ENCODE data around the gene ITPR1. TPM values are rescaled to one million over a fixed set of nuclear protein-coding genes. Genes with fewer than 3 reads are reported as not detected.

Gene ITPR1
- total RNA-seq, 1 donor from 2014 or later = 11.2 TPM

DNA sequence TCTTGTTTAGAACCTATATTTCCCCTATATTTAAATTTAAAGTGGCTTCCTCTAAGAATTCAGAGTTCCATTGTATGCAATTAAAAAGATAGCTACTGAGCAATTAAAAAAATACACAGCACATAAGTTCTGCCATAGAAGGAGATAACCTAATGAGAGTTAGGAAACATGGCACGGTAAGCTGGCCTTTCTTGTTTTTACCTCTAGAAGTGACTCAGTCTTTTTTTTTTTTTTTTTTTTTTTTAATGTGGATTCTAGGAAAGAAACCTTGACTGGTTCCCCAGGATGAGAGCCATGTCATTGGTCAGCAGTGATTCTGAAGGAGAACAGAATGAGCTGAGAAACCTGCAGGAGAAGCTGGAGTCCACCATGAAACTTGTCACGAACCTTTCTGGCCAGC lies 343.4 kb downstream of the ITPR1 start:
- H3K4me3 Mint-ChIP-seq (ENCODE audit: low read depth) = no peak overlapping the region
- TF ChIP-seq, protein P1, sequence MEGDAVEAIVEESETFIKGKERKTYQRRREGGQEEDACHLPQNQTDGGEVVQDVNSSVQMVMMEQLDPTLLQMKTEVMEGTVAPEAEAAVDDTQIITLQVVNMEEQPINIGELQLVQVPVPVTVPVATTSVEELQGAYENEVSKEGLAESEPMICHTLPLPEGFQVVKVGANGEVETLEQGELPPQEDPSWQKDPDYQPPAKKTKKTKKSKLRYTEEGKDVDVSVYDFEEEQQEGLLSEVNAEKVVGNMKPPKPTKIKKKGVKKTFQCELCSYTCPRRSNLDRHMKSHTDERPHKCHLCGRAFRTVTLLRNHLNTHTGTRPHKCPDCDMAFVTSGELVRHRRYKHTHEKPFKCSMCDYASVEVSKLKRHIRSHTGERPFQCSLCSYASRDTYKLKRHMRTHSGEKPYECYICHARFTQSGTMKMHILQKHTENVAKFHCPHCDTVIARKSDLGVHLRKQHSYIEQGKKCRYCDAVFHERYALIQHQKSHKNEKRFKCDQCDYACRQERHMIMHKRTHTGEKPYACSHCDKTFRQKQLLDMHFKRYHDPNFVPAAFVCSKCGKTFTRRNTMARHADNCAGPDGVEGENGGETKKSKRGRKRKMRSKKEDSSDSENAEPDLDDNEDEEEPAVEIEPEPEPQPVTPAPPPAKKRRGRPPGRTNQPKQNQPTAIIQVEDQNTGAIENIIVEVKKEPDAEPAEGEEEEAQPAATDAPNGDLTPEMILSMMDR (IDR thresholded peaks at IDR 0.05; ENCODE audit: unreplicated experiment) = no peak
- no peak for DNase-seq (ENCODE audit: low spot score, unreplicated experiment)
- H3K27me3 Mint-ChIP-seq = peaks cover 3% of the 10 kb centered on the region
- no peaks in the 10 kb centered on the region for H3K36me3 Mint-ChIP-seq (ENCODE audit: insufficient read depth)
- no peaks in the 10 kb centered on the region for H3K9me3 Mint-ChIP-seq (ENCODE audit: low read depth)
- H3K27ac Mint-ChIP-seq = no peak overlapping the region
- H3K4me1 Mint-ChIP-seq (ENCODE audit: low read depth) = peaks cover 5% of the 10 kb centered on the region

DNA sequence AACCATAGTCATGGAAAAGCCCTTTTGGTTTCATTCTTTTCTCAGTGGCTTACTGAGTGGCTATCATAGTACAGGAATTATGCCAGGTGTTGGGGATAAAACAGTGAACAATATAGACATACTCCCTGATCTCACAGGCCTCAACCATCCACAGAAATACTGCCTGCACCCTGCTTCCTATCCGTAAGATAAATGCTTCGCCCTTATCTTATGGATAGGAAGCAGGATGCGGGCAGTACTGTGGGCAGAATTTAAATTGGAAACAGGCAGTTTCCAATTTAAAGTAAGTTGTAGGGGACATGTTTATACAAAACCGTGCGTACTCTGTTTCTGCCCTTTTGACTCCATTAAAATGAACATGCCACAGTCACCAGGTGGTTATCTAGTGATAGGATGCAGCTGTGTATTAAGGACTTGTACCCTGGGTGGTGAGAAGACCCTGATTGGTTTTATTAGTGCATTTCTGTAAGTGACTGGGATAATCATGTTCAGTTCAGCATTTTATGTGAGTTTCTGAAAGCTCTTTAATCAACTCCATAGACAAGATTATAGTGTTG lies 344.3 kb downstream of the ITPR1 start:
- TF ChIP-seq, protein P1 (IDR thresholded peaks at IDR 0.05; ENCODE audit: unreplicated experiment) = no peak
- H3K9me3 Mint-ChIP-seq (ENCODE audit: low read depth) = no peaks in the 10 kb centered on the region
- H3K27me3 Mint-ChIP-seq = peaks cover 3% of the 10 kb centered on the region
- no peak overlapping the region for H3K27ac Mint-ChIP-seq
- H3K36me3 Mint-ChIP-seq (ENCODE audit: insufficient read depth) = no peaks in the 10 kb centered on the region
- no peak for DNase-seq (ENCODE audit: low spot score, unreplicated experiment)
- no peak overlapping the region for H3K4me3 Mint-ChIP-seq (ENCODE audit: low read depth)
- H3K4me1 Mint-ChIP-seq (ENCODE audit: low read depth) = peaks cover 6% of the 10 kb centered on the region

DNA sequence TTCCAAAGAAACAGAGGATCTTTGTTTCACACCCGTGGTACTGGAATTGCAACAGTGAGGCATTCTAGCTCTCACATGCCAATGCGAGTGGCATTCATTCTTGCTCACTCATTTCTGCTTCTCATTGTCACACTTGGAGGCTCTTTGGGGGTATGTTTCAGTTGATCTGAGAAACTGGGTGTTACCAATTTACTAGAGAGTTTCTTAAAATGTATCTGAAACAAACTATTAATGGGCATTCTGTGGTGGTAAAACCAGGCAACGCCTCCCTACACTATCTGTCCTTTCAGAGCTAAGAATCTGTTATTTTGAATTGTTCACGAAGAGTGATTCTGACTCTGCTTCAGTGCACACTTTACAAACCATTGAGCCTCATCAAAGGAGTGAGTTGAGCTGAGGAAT lies 345.5 kb downstream of the ITPR1 start:
- no peak overlapping the region for H3K4me3 Mint-ChIP-seq (ENCODE audit: low read depth)
- no peaks in the 10 kb centered on the region for H3K36me3 Mint-ChIP-seq (ENCODE audit: insufficient read depth)
- peaks cover 6% of the 10 kb centered on the region for H3K4me1 Mint-ChIP-seq (ENCODE audit: low read depth)
- no peak overlapping the region for H3K27ac Mint-ChIP-seq
- H3K9me3 Mint-ChIP-seq (ENCODE audit: low read depth) = no peaks in the 10 kb centered on the region
- DNase-seq (ENCODE audit: low spot score, unreplicated experiment) = no peak
- TF ChIP-seq, protein P1 (IDR thresholded peaks at IDR 0.05; ENCODE audit: unreplicated experiment) = no peak
- peaks cover under 1% of the 10 kb centered on the region for H3K27me3 Mint-ChIP-seq

DNA sequence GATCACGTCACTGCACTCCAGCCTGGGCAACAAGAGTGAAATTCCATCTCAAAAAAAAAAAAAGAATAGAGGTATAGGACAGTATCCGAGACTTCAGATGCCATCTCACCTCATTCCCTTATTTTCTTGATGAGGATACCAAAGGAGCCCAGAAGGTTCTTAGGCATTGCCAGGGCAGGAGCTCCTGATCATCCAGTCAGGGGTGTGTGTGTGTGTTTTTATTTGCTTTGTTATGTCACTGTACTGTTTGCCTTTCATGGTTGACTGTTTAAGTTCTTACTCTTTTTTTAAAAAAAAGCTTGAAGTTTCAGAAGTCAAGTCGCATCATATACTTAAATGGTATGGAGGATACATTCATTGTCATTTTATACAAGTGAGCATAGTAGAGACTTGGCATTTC lies 346.1 kb downstream of the ITPR1 start:
- TF ChIP-seq, protein P1 (IDR thresholded peaks at IDR 0.05; ENCODE audit: unreplicated experiment) = no peak
- no peaks in the 10 kb centered on the region for H3K27me3 Mint-ChIP-seq
- H3K36me3 Mint-ChIP-seq (ENCODE audit: insufficient read depth) = no peaks in the 10 kb centered on the region
- no peak overlapping the region for H3K27ac Mint-ChIP-seq
- no peaks in the 10 kb centered on the region for H3K9me3 Mint-ChIP-seq (ENCODE audit: low read depth)
- DNase-seq (ENCODE audit: low spot score, unreplicated experiment) = no peak
- no peak overlapping the region for H3K4me3 Mint-ChIP-seq (ENCODE audit: low read depth)
- peaks cover 6% of the 10 kb centered on the region for H3K4me1 Mint-ChIP-seq (ENCODE audit: low read depth)

DNA sequence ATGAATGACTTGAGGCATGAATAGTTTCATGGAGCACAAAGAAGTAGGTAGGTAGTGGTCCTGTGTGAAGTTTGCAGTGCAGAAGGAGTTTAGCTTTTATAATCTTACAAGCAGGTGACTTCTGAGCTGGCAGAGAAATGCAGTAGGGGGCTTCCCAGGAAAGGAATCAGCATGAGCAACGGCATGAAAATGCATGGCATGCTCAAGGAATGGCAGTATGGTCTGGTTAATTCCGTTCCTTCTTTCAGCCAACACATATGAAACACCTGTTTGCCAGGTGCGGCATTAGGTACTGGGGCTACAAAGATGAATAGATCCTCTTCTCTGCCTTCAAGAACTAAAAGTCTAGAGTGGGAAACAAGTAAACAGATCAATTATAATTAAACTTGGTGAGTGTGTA lies 348.1 kb downstream of the ITPR1 start:
- no peak for DNase-seq (ENCODE audit: low spot score, unreplicated experiment)
- peaks cover 6% of the 10 kb centered on the region for H3K4me1 Mint-ChIP-seq (ENCODE audit: low read depth)
- peak overlapping the region; percentile 7 for H3K27ac Mint-ChIP-seq
- H3K27me3 Mint-ChIP-seq = no peaks in the 10 kb centered on the region
- H3K36me3 Mint-ChIP-seq (ENCODE audit: insufficient read depth) = no peaks in the 10 kb centered on the region
- no peaks in the 10 kb centered on the region for H3K9me3 Mint-ChIP-seq (ENCODE audit: low read depth)
- no peak overlapping the region for H3K4me3 Mint-ChIP-seq (ENCODE audit: low read depth)
- TF ChIP-seq, protein P1 (IDR thresholded peaks at IDR 0.05; ENCODE audit: unreplicated experiment) = no peak
